Activated naive CD8-positive, alpha-beta T cell (primary cell): ENCODE data around the gene P4HTM.

ENCODE experiments used
- H3K27ac Mint-ChIP-seq: one replicate; pipeline ENCODE4 v1.8.0; 2021; ENCODE audit warnings: mixed read lengths
- H3K27me3 Mint-ChIP-seq: one replicate; pipeline ENCODE4 v1.8.0; 2021; ENCODE audit warnings: mixed read lengths
- H3K36me3 Mint-ChIP-seq: one replicate; pipeline ENCODE4 v1.8.0; 2021; ENCODE audit warnings: mixed read lengths
- H3K4me1 Mint-ChIP-seq: one replicate; pipeline ENCODE4 v1.8.0; 2021; ENCODE audit warnings: low read depth, mixed read lengths
- H3K4me3 Mint-ChIP-seq: one replicate; pipeline ENCODE4 v1.8.0; 2021; ENCODE audit warnings: mild to moderate bottlenecking, mixed read lengths
- H3K9me3 Mint-ChIP-seq: one replicate; pipeline ENCODE4 v1.8.0; 2021; ENCODE audit warnings: low read depth, mixed read lengths

P4HTM gene

DNA sequence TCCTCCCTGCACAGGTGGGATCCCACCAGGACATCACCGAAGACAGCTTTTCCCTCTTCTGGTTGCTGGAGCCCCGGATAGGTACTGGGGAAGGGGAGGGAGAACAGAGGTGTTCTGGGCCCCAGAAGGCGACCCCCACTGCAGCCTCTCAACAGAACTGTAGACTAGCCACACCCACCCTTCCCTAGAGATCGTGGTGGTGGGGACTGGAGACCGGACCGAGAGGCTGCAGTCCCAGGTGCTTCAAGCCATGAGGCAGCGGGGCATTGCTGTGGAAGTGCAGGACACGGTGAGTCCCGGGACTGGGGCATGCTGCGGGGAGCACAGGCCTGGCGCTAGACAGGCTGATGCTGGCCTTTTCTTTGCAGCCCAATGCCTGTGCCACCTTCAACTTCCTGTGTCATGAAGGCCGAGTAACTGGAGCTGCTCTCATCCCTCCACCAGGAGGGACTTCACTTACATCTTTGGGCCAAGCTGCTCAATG lies 32.7 kb downstream of the P4HTM start:
- Mint-ChIP-seq H3K4me1 (peaks cover 46% of the 10 kb centered on the region), H3K36me3 (peaks cover 9% of the 10 kb centered on the region)

GRCh38 chr3:49023775-49024174 lies 33.7 kb downstream of the P4HTM start:
- Mint-ChIP-seq H3K4me1 (peaks cover 53% of the 10 kb centered on the region), H3K4me3 (peak overlapping the region; percentile 92), H3K27ac (peak overlapping the region; percentile 50), H3K27me3 (no peaks in the 10 kb centered on the region), H3K9me3 (no peaks in the 10 kb centered on the region), H3K36me3 (peaks cover 15% of the 10 kb centered on the region)

More for the DNA sequence above, 32.7 kb downstream of the P4HTM start:
- Mint-ChIP-seq H3K27me3 (no peaks in the 10 kb centered on the region), H3K4me3 (peak overlapping the region; percentile 92), H3K27ac (peak overlapping the region; percentile 96), H3K9me3 (no peaks in the 10 kb centered on the region)

- Mint-ChIP-seq H3K4me3 (peak overlapping the region; percentile 92), H3K4me1 (peaks cover 55% of the 10 kb centered on the region), H3K9me3 (no peaks in the 10 kb centered on the region), H3K27me3 (no peaks in the 10 kb centered on the region), H3K36me3 (peaks cover 15% of the 10 kb centered on the region), H3K27ac (peak overlapping the region; percentile 50)
These were observed 34.4 kb downstream of the P4HTM start for GRCh38 chr3:49024449-49024848.

GRCh38 chr3:49025005-49025792 lies 35.2 kb downstream of the P4HTM start:
- Mint-ChIP-seq H3K36me3 (peaks cover 15% of the 10 kb centered on the region), H3K4me1 (peaks cover 54% of the 10 kb centered on the region), H3K27me3 (no peaks in the 10 kb centered on the region), H3K4me3 (peak overlapping the region; percentile 35), H3K27ac (peak overlapping the region; percentile 68), H3K9me3 (no peaks in the 10 kb centered on the region)

GRCh38 chr3:49025793-49026520 lies 35.9 kb downstream of the P4HTM start:
- H3K27ac Mint-ChIP-seq = peak overlapping the region; percentile 84
- H3K4me1 Mint-ChIP-seq = peaks cover 53% of the 10 kb centered on the region
- no peaks in the 10 kb centered on the region for H3K9me3 Mint-ChIP-seq
- peak overlapping the region; percentile 84 for H3K4me3 Mint-ChIP-seq
- H3K36me3 Mint-ChIP-seq = peaks cover 15% of the 10 kb centered on the region
- H3K27me3 Mint-ChIP-seq = no peaks in the 10 kb centered on the region

GRCh38 chr3:49026536-49026935 lies 36.5 kb downstream of the P4HTM start:
- Mint-ChIP-seq H3K9me3 (no peaks in the 10 kb centered on the region), H3K36me3 (peaks cover 18% of the 10 kb centered on the region), H3K4me3 (peak overlapping the region; percentile 84), H3K4me1 (peaks cover 53% of the 10 kb centered on the region), H3K27me3 (no peaks in the 10 kb centered on the region), H3K27ac (peak overlapping the region; percentile 84)

DNA sequence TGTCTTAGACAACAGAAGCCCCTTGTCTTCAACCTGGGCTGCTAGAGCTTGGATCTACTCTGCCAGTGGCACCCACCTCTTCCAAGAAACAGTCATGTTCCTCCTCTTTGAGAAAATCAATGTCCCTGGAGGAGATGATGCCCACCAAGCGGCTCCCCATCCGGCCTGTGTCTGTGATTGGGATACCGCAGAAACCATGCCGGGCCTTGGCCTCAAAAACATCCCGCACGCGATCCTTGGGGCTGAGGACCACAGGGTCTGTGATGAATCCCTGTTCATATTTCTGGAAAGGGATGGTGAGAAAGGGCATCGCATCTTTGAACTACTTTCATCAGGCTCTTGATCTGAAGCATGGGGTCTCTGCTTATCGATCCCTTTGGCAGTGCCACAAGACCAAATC lies 37.6 kb downstream of the P4HTM start:
- H3K27me3 Mint-ChIP-seq = no peaks in the 10 kb centered on the region
- H3K4me1 Mint-ChIP-seq = peaks cover 53% of the 10 kb centered on the region
- H3K9me3 Mint-ChIP-seq = no peaks in the 10 kb centered on the region
- H3K36me3 Mint-ChIP-seq = peaks cover 22% of the 10 kb centered on the region
- H3K4me3 Mint-ChIP-seq = peak overlapping the region; percentile 98
- H3K27ac Mint-ChIP-seq = peak overlapping the region; percentile 99

DNA sequence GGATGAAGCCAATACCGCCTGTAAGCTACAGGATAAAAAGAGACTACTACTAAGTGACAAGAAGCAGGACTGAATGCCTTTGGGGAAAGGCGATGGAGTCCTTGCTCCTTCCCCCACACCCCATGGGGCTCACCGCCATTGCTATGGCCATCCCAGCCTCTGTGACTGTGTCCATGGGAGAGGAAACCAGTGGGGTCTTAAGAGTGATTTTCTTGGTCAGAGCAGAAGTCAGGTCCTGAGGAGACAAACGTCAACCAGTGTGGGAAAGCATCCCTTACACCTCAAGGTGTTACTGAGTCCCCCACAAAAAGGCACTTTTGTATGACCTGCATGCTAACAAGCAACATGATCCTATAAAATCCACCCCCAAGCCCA lies 38.2 kb downstream of the P4HTM start:
- Mint-ChIP-seq H3K27ac (peak overlapping the region; percentile 99), H3K9me3 (no peaks in the 10 kb centered on the region), H3K4me3 (peak overlapping the region; percentile 98), H3K36me3 (peaks cover 20% of the 10 kb centered on the region), H3K27me3 (no peaks in the 10 kb centered on the region), H3K4me1 (peaks cover 48% of the 10 kb centered on the region)

GRCh38 chr3:49028673-49029562 lies 38.9 kb downstream of the P4HTM start, which contains the start of gene IMPDH2:
TSS of gene IMPDH2 (minus strand) at chr3:49029398. CDS start at chr3:49029350, 48 bp downstream.
- Mint-ChIP-seq H3K27ac (peak within 1 kb of the TSS; percentile 99), H3K27me3 (no peaks in the 10 kb centered on the region), H3K4me1 (peaks cover 43% of the 10 kb centered on the region), H3K36me3 (peaks cover 20% of the 10 kb centered on the region), H3K4me3 (peak within 1 kb of the TSS; percentile 98), H3K9me3 (no peaks in the 10 kb centered on the region)

DNA sequence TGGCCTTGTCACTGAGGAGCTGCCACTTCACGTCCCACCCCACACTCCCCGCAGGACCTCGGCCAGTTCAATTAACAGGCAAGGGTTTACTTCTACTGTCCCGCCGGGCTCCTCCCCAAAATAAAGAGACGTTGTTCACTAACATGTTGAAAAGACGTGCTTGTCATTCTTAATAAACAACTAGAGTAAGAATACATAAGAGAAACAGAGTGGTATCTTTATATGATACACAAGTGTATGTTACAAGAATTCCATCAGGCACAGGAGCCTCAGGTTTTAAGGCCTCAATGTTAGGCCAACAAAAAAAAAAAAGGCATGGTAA lies 39.5 kb downstream of the P4HTM start:
- Mint-ChIP-seq H3K4me1 (peaks cover 38% of the 10 kb centered on the region), H3K27me3 (no peaks in the 10 kb centered on the region), H3K4me3 (peak overlapping the region; percentile 98), H3K27ac (peak overlapping the region; percentile 99), H3K9me3 (no peaks in the 10 kb centered on the region), H3K36me3 (peaks cover 20% of the 10 kb centered on the region)

- no peak overlapping the region for H3K27ac Mint-ChIP-seq
- H3K9me3 Mint-ChIP-seq = no peaks in the 10 kb centered on the region
- H3K4me1 Mint-ChIP-seq = peaks cover 38% of the 10 kb centered on the region
- no peak overlapping the region for H3K4me3 Mint-ChIP-seq
- peaks cover 22% of the 10 kb centered on the region for H3K36me3 Mint-ChIP-seq
- no peaks in the 10 kb centered on the region for H3K27me3 Mint-ChIP-seq
These were observed 40.3 kb downstream of the P4HTM start for GRCh38 chr3:49030321-49030720.

- Mint-ChIP-seq H3K4me3 (no peak overlapping the region), H3K4me1 (peaks cover 20% of the 10 kb centered on the region), H3K36me3 (peaks cover 15% of the 10 kb centered on the region), H3K27me3 (no peaks in the 10 kb centered on the region), H3K27ac (peak overlapping the region; percentile 64), H3K9me3 (no peaks in the 10 kb centered on the region)
These were observed 42.7 kb downstream of the P4HTM start for GRCh38 chr3:49032646-49033304.

GRCh38 chr3:49034650-49035049 lies 44.6 kb downstream of the P4HTM start:
- Mint-ChIP-seq H3K36me3 (peaks cover 9% of the 10 kb centered on the region), H3K4me3 (no peak overlapping the region), H3K27me3 (no peaks in the 10 kb centered on the region), H3K4me1 (peaks cover 6% of the 10 kb centered on the region), H3K9me3 (no peaks in the 10 kb centered on the region), H3K27ac (no peak overlapping the region)

DNA sequence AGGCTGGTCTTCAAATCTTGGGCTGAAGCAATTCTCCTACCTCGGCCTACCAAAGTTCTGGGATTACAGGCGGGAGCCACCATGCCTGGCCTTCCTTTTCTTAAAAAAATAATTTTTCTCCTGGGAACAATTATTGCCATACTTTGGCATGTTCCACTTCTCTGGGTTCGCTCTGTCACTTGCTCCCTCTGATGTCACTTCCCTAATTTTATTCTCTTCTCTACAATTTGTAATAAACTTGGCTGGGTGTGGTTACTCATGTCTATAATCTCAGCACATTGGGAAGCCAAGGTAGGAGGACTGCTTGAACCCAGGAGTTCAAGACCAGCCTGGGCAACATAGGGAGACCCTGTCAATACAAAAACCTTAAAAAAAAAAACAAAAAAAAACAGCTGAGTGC lies 45.2 kb downstream of the P4HTM start:
- H3K36me3 Mint-ChIP-seq = peaks cover 9% of the 10 kb centered on the region
- H3K9me3 Mint-ChIP-seq = no peaks in the 10 kb centered on the region

More for the DNA sequence above, 45.2 kb downstream of the P4HTM start:
- Mint-ChIP-seq H3K4me1 (peaks cover 1% of the 10 kb centered on the region), H3K27me3 (no peaks in the 10 kb centered on the region), H3K4me3 (no peak overlapping the region), H3K27ac (no peak overlapping the region)
